HEK293 (cell line): ENCODE measurements around the gene NRTN.
A peak's percentile ranks its signal among the peaks of the same experiment; 100 is the strongest.

ENCODE experiments used
- FEZF1 ChIP-seq: fragments of 450-650 bp; formaldehyde crosslinking; IDR thresholded peaks from 2 replicates; pipeline ENCODE4 v1.5.1; 2016; ENCODE audit warnings: missing biosample characterization, missing genetic modification characterization
- HOXC10 ChIP-seq: sonication (generic); formaldehyde crosslinking; IDR thresholded peaks from 2 replicates; pipeline ENCODE4 v1.8.1; 2023; ENCODE audit warnings: mild to moderate bottlenecking, missing genetic modification reagents
- KLF7 ChIP-seq: fragments of 450-650 bp; formaldehyde crosslinking; IDR thresholded peaks from 2 replicates; pipeline ENCODE4 v1.5.1; 2016; ENCODE audit warnings: missing biosample characterization, missing genetic modification characterization, borderline replicate concordance
- SETDB1 ChIP-seq: IDR thresholded peaks from one replicate; pipeline ENCODE4 v1.6.1; 2017; ENCODE audit warnings: mild to moderate bottlenecking, low read length, moderate library complexity, mixed read lengths; ENCODE audit not compliant: insufficient read length
- SP3 ChIP-seq: fragments of 450-650 bp; formaldehyde crosslinking; IDR thresholded peaks from 2 replicates; pipeline ENCODE4 v1.5.1; 2016; ENCODE audit warnings: missing biosample characterization, missing genetic modification characterization
- WT1 ChIP-seq: fragments of 450-650 bp; formaldehyde crosslinking; IDR thresholded peaks from 2 replicates; pipeline ENCODE4 v1.5.1; 2016; ENCODE audit warnings: missing biosample characterization, missing genetic modification characterization
- ZBTB20 ChIP-seq: fragments of 450-650 bp; formaldehyde crosslinking; IDR thresholded peaks from 2 replicates; pipeline ENCODE4 v1.5.1; 2016; ENCODE audit warnings: missing biosample characterization, missing genetic modification characterization
- ZFP3 ChIP-seq: fragments of 450-650 bp; formaldehyde crosslinking; IDR thresholded peaks from 2 replicates; pipeline ENCODE4 v1.5.1; 2016; ENCODE audit warnings: low read depth, missing biosample characterization, missing genetic modification characterization
- ZNF121 ChIP-seq: fragments of 450-650 bp; formaldehyde crosslinking; IDR thresholded peaks from 2 replicates; pipeline ENCODE4 v1.5.1; 2016; ENCODE audit warnings: missing biosample characterization, missing genetic modification characterization
- ZNF184 ChIP-seq: fragments of 450-650 bp; IDR thresholded peaks from 2 replicates; pipeline ENCODE4 v1.5.1; 2018; ENCODE audit warnings: missing biosample characterization, mild to moderate bottlenecking, missing genetic modification characterization
- ZNF202 ChIP-seq: fragments of 450-650 bp; formaldehyde crosslinking; IDR thresholded peaks from 2 replicates; pipeline ENCODE4 v1.5.1; 2016; ENCODE audit warnings: missing biosample characterization, missing genetic modification characterization, borderline replicate concordance
- ZNF274 ChIP-seq, 2 experiments: fragments of 200-500 bp in 1 of 2; fragments of 450-650 bp in 1 of 2; sonication (Bioruptor generic) in 1 of 2; formaldehyde crosslinking in 1 of 2; IDR thresholded peaks; 2 replicates each; pipeline versions ENCODE4 v1.5.1 to v1.6.1; 2014 to 2016; ENCODE audit warnings: borderline replicate concordance in 1 of 2, inconsistent platforms in 1 of 2, low read length in 1 of 2, missing biosample characterization in 1 of 2, missing genetic modification characterization in 1 of 2
- ZNF366 ChIP-seq: fragments of 450-650 bp; formaldehyde crosslinking; conservative IDR thresholded peaks from 2 replicates; pipeline ENCODE4 v1.5.1; 2016; ENCODE audit warnings: missing biosample characterization, missing genetic modification characterization
- ZNF433 ChIP-seq: fragments of 450-650 bp; formaldehyde crosslinking; IDR thresholded peaks from 2 replicates; pipeline ENCODE4 v1.5.1; 2016; ENCODE audit warnings: missing biosample characterization, missing genetic modification characterization, low read depth
- ZNF514 ChIP-seq: fragments of 450-650 bp; formaldehyde crosslinking; IDR thresholded peaks from 2 replicates; pipeline ENCODE4 v1.5.1; 2016; ENCODE audit warnings: missing biosample characterization, missing genetic modification characterization
- ZNF560 ChIP-seq: fragments of 450-650 bp; formaldehyde crosslinking; IDR thresholded peaks from 2 replicates; pipeline ENCODE4 v1.5.1; 2017; ENCODE audit warnings: missing biosample characterization, missing genetic modification characterization, borderline replicate concordance
- ZNF561 ChIP-seq: fragments of 450-650 bp; IDR thresholded peaks from 2 replicates; pipeline ENCODE4 v1.5.1; 2018; ENCODE audit warnings: missing biosample characterization, missing genetic modification characterization, borderline replicate concordance
- ZNF600 ChIP-seq: fragments of 450-650 bp; formaldehyde crosslinking; IDR thresholded peaks from 2 replicates; pipeline ENCODE4 v1.5.1; 2016; ENCODE audit warnings: missing biosample characterization, missing genetic modification characterization
- ZNF623 ChIP-seq: fragments of 450-650 bp; formaldehyde crosslinking; IDR thresholded peaks from 2 replicates; pipeline ENCODE4 v1.5.1; 2016; ENCODE audit warnings: missing biosample characterization, missing genetic modification characterization
- ZNF792 ChIP-seq: fragments of 450-650 bp; formaldehyde crosslinking; IDR thresholded peaks from 2 replicates; pipeline ENCODE4 v1.5.1; 2016; ENCODE audit warnings: missing biosample characterization, missing genetic modification characterization
- ZNF830 ChIP-seq: fragments of 450-650 bp; IDR thresholded peaks from 2 replicates; pipeline ENCODE4 v1.5.0; 2018; ENCODE audit warnings: missing biosample characterization, missing genetic modification characterization, low read depth, mild to moderate bottlenecking, moderate library complexity
- ZSCAN16 ChIP-seq: fragments of 450-650 bp; formaldehyde crosslinking; IDR thresholded peaks from 2 replicates; pipeline ENCODE4 v1.5.1; 2016; ENCODE audit warnings: missing biosample characterization, missing genetic modification characterization
- TF ChIP-seq, protein P1 (sequence below): fragments of 450-650 bp; formaldehyde crosslinking; IDR thresholded peaks from 2 replicates; pipeline ENCODE4 v1.5.1; 2017; ENCODE audit warnings: missing biosample characterization, mild to moderate bottlenecking, missing genetic modification characterization, moderate library complexity
- TF ChIP-seq, protein P2 (sequence below): fragments of 450-650 bp; formaldehyde crosslinking; IDR thresholded peaks from 2 replicates; pipeline ENCODE4 v1.5.1; 2017; ENCODE audit warnings: missing biosample characterization, missing genetic modification characterization
- TF ChIP-seq, protein P3 (sequence below): fragments of 450-650 bp; formaldehyde crosslinking; IDR thresholded peaks from 2 replicates; pipeline ENCODE4 v1.5.1; 2016; ENCODE audit warnings: missing biosample characterization, missing genetic modification characterization
- TF ChIP-seq, protein P4 (sequence below): fragments of 450-650 bp; formaldehyde crosslinking; IDR thresholded peaks from 2 replicates; pipeline ENCODE4; 2016; ENCODE audit warnings: missing biosample characterization, missing genetic modification characterization
- TF ChIP-seq, protein P5 (sequence below): fragments of 450-650 bp; formaldehyde crosslinking; optimal IDR thresholded peaks from 2 replicates; pipeline ENCODE3; 2016; ENCODE audit warnings: missing biosample characterization, mild to moderate bottlenecking, missing genetic modification characterization
- TF ChIP-seq, protein P6 (sequence below): fragments of 450-650 bp; formaldehyde crosslinking; IDR thresholded peaks from 2 replicates; pipeline ENCODE4 v1.5.1; 2016; ENCODE audit warnings: missing biosample characterization, missing genetic modification characterization

Gene NRTN

DNA sequence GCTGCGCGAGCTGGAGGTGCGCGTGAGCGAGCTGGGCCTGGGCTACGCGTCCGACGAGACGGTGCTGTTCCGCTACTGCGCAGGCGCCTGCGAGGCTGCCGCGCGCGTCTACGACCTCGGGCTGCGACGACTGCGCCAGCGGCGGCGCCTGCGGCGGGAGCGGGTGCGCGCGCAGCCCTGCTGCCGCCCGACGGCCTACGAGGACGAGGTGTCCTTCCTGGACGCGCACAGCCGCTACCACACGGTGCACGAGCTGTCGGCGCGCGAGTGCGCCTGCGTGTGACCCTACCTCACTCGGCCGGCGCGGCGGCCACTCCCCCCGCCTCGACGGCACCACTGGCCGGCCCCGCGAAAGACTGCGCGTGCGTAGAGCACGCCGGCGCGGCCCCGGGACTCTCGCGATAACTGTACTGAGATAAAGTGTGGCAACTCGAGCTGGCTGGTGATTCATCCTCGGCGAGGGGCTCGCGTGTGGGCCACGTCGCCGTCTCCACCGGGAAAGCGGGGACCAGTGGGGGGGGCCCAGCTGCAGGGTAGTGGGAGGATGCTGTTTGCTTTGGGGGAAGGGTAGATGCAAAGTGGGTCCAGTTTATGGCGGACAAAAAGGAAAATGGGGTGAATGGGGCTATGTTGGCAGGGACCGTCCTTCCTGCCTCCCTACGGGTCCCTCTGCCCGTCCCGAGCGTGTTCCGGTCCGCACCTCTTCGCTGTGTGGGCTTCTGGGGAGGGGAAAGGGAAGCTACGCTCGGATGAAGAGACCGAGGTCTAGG, 23.2 kb downstream of the NRTN start (continued):
- TF ChIP-seq, protein P1, sequence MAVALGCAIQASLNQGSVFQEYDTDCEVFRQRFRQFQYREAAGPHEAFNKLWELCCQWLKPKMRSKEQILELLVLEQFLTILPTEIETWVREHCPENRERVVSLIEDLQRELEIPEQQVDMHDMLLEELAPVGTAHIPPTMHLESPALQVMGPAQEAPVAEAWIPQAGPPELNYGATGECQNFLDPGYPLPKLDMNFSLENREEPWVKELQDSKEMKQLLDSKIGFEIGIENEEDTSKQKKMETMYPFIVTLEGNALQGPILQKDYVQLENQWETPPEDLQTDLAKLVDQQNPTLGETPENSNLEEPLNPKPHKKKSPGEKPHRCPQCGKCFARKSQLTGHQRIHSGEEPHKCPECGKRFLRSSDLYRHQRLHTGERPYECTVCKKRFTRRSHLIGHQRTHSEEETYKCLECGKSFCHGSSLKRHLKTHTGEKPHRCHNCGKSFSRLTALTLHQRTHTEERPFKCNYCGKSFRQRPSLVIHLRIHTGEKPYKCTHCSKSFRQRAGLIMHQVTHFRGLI (tag by site-specific recombination), result 0 out of 2 replicates have a peak, but pooled peaks have one; percentile 23
- TF ChIP-seq ZNF561 (tag by site-specific recombination) (peak; percentile 75; the same call in 1 of the 2 replicates), ZNF366 (peak; percentile 34; the same call in 1 of the 2 replicates), ZNF514 (tag by site-specific recombination) (no peak), HOXC10 (CRISPR knock-in tag) (no peak), WT1 (tag by site-specific recombination) (peak; percentile 61), KLF7 (no peak), ZNF202 (tag by site-specific recombination) (no peak), ZNF623 (tag by site-specific recombination) (0 out of 2 replicates have a peak, but pooled peaks have one; percentile 19), SETDB1 (peak; percentile 35), ZNF792 (tag by site-specific recombination) (0 out of 2 replicates have a peak, but pooled peaks have one; percentile 26), ZNF433 (tag by site-specific recombination) (no peak), ZNF274 (IDR thresholded peaks at IDR 0.05; ENCODE audit: low read length) (no peak), ZNF274 (tag by site-specific recombination; IDR thresholded peaks at IDR 0.05; ENCODE audit: borderline replicate concordance) (no peak), ZSCAN16 (tag by site-specific recombination) (no peak), ZNF830 (tag by site-specific recombination) (no peak), FEZF1 (no peak), ZBTB20 (tag by site-specific recombination) (peak; percentile 35; the same call in 1 of the 2 replicates), ZNF600 (tag by site-specific recombination) (peak; percentile 86), SP3 (peak; percentile 36; the same call in 1 of the 2 replicates), ZFP3 (tag by site-specific recombination) (no peak), ZNF121 (peak; percentile 72), ZNF184 (tag by site-specific recombination) (no peak), ZNF560 (no peak)
- TF ChIP-seq, protein P2, sequence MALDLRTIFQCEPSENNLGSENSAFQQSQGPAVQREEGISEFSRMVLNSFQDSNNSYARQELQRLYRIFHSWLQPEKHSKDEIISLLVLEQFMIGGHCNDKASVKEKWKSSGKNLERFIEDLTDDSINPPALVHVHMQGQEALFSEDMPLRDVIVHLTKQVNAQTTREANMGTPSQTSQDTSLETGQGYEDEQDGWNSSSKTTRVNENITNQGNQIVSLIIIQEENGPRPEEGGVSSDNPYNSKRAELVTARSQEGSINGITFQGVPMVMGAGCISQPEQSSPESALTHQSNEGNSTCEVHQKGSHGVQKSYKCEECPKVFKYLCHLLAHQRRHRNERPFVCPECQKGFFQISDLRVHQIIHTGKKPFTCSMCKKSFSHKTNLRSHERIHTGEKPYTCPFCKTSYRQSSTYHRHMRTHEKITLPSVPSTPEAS, result 0 out of 2 replicates have a peak, but pooled peaks have one; percentile 37
- TF ChIP-seq, protein P3, sequence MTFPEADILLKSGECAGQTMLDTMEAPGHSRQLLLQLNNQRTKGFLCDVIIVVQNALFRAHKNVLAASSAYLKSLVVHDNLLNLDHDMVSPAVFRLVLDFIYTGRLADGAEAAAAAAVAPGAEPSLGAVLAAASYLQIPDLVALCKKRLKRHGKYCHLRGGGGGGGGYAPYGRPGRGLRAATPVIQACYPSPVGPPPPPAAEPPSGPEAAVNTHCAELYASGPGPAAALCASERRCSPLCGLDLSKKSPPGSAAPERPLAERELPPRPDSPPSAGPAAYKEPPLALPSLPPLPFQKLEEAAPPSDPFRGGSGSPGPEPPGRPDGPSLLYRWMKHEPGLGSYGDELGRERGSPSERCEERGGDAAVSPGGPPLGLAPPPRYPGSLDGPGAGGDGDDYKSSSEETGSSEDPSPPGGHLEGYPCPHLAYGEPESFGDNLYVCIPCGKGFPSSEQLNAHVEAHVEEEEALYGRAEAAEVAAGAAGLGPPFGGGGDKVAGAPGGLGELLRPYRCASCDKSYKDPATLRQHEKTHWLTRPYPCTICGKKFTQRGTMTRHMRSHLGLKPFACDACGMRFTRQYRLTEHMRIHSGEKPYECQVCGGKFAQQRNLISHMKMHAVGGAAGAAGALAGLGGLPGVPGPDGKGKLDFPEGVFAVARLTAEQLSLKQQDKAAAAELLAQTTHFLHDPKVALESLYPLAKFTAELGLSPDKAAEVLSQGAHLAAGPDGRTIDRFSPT, result peak; percentile 92
- TF ChIP-seq, protein P4, sequence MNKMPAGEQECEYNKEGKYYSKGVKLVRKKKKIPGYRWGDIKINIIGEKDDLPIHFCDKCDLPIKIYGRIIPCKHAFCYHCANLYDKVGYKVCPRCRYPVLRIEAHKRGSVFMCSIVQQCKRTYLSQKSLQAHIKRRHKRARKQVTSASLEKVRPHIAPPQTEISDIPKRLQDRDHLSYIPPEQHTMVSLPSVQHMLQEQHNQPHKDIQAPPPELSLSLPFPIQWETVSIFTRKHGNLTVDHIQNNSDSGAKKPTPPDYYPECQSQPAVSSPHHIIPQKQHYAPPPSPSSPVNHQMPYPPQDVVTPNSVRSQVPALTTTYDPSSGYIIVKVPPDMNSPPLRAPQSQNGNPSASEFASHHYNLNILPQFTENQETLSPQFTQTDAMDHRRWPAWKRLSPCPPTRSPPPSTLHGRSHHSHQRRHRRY (tag by site-specific recombination), result 0 out of 2 replicates have a peak, but pooled peaks have one; percentile 86
- TF ChIP-seq, protein P5, sequence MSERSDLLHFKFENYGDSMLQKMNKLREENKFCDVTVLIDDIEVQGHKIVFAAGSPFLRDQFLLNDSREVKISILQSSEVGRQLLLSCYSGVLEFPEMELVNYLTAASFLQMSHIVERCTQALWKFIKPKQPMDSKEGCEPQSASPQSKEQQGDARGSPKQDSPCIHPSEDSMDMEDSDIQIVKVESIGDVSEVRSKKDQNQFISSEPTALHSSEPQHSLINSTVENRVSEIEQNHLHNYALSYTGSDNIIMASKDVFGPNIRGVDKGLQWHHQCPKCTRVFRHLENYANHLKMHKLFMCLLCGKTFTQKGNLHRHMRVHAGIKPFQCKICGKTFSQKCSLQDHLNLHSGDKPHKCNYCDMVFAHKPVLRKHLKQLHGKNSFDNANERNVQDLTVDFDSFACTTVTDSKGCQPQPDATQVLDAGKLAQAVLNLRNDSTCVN (tag by site-specific recombination), result peak; percentile 96
- TF ChIP-seq, protein P6, sequence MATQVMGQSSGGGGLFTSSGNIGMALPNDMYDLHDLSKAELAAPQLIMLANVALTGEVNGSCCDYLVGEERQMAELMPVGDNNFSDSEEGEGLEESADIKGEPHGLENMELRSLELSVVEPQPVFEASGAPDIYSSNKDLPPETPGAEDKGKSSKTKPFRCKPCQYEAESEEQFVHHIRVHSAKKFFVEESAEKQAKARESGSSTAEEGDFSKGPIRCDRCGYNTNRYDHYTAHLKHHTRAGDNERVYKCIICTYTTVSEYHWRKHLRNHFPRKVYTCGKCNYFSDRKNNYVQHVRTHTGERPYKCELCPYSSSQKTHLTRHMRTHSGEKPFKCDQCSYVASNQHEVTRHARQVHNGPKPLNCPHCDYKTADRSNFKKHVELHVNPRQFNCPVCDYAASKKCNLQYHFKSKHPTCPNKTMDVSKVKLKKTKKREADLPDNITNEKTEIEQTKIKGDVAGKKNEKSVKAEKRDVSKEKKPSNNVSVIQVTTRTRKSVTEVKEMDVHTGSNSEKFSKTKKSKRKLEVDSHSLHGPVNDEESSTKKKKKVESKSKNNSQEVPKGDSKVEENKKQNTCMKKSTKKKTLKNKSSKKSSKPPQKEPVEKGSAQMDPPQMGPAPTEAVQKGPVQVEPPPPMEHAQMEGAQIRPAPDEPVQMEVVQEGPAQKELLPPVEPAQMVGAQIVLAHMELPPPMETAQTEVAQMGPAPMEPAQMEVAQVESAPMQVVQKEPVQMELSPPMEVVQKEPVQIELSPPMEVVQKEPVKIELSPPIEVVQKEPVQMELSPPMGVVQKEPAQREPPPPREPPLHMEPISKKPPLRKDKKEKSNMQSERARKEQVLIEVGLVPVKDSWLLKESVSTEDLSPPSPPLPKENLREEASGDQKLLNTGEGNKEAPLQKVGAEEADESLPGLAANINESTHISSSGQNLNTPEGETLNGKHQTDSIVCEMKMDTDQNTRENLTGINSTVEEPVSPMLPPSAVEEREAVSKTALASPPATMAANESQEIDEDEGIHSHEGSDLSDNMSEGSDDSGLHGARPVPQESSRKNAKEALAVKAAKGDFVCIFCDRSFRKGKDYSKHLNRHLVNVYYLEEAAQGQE (tag by site-specific recombination), result peak; percentile 55
